DOHH2 (cell line): ENCODE results near the gene FZR1.

Experiments
- H3F3A ChIP-seq: fragments of 200-600 bp; sonication (generic), shearing (Covaris generic); 2 replicates; pipeline ENCODE4 v1.6.0; 2016; ENCODE audit warnings: antibody characterized with exemption, mild to moderate bottlenecking; ENCODE audit not compliant: control insufficient read depth, insufficient read depth
- H3K27ac ChIP-seq: fragments of 200-600 bp; sonication (generic); 2 replicates; pipeline ENCODE4 v1.5.1; 2014; ENCODE audit warnings: low read depth, mild to moderate bottlenecking, low read length, moderate library complexity
- H3K27me3 ChIP-seq: fragments of 200-600 bp; sonication (generic); 2 replicates; pipeline ENCODE4 v1.6.1; 2014; ENCODE audit warnings: mild to moderate bottlenecking, low read length, mixed read lengths; ENCODE audit not compliant: control insufficient read depth
- H3K36me3 ChIP-seq: fragments of 200-600 bp; sonication (generic); 2 replicates; pipeline ENCODE4 v1.6.1; 2014; ENCODE audit warnings: mild to moderate bottlenecking, low read length, moderate library complexity, mixed read lengths; ENCODE audit not compliant: control insufficient read depth
- H3K4me1 ChIP-seq: fragments of 200-600 bp; sonication (generic); 2 replicates; pipeline ENCODE4 v1.6.1; 2014; ENCODE audit warnings: mild to moderate bottlenecking, low read length, mixed read lengths; ENCODE audit not compliant: control insufficient read depth
- H3K4me2 ChIP-seq: fragments of 200-600 bp; sonication (generic); 2 replicates; pipeline ENCODE4 v1.6.0; 2014; ENCODE audit warnings: mild to moderate bottlenecking, low read length, moderate library complexity
- H3K4me3 ChIP-seq: fragments of 200-600 bp; sonication (generic); 2 replicates; pipeline ENCODE4 v1.5.1; 2014; ENCODE audit warnings: mild to moderate bottlenecking, low read length, mixed read lengths
- H3K79me2 ChIP-seq: fragments of 200-600 bp; sonication (generic); 2 replicates; pipeline ENCODE4 v1.6.1; 2014; ENCODE audit warnings: mild to moderate bottlenecking, low read length, mixed read lengths; ENCODE audit not compliant: control insufficient read depth
- H3K9me2 ChIP-seq: fragments of 200-600 bp; sonication (generic); replicated peaks from 2 replicates; pipeline ENCODE4 v1.6.1; 2014; ENCODE audit warnings: mild to moderate bottlenecking, low read length, mixed read lengths; ENCODE audit not compliant: control insufficient read depth
- H3K9me3 ChIP-seq: fragments of 200-600 bp; sonication (generic); 2 replicates; pipeline ENCODE4 v1.6.1; 2014; ENCODE audit warnings: antibody characterized with exemption, low read length, mixed read lengths; ENCODE audit not compliant: control insufficient read depth, insufficient read depth
- H4K20me1 ChIP-seq: fragments of 200-600 bp; sonication (generic); 2 replicates; pipeline ENCODE4 v1.6.0; 2014; ENCODE audit warnings: low read depth, mild to moderate bottlenecking, antibody characterized with exemption, low read length, moderate library complexity; ENCODE audit not compliant: control insufficient read depth, insufficient read depth
- CTCF ChIP-seq: fragments of 200-600 bp; sonication (generic); IDR thresholded peaks from one replicate; pipeline ENCODE4 v1.5.1; 2014; ENCODE audit warnings: antibody characterized with exemption, mild to moderate bottlenecking, low read depth, low read length; ENCODE audit not compliant: poor library complexity, severe bottlenecking
- EZH2phosphoT487 ChIP-seq: fragments of 200-600 bp; sonication (generic); IDR thresholded peaks from 2 replicates; pipeline ENCODE4 v1.6.1; 2017; ENCODE audit warnings: borderline replicate concordance, mild to moderate bottlenecking, antibody characterized with exemption, low read length, moderate library complexity, mixed read lengths

FZR1 gene

GRCh38 chr19:3478409-3479176 lies 27.5 kb upstream of the FZR1 start:
- H3K4me3 ChIP-seq, result peak overlapping the region; percentile 52
- H3K9me3 ChIP-seq, result no peaks in the 10 kb centered on the region
- no peak for TF ChIP-seq EZH2phosphoT487
- no peak for TF ChIP-seq CTCF
- H3K4me1 ChIP-seq, result peaks cover 42% of the 10 kb centered on the region
- peaks cover 12% of the 10 kb centered on the region for H3F3A ChIP-seq
- H3K9me2 ChIP-seq, result no peaks in the 10 kb centered on the region
- peak overlapping the region; percentile 61 for H3K4me2 ChIP-seq
- no peaks in the 10 kb centered on the region for H3K27me3 ChIP-seq
- no peaks in the 10 kb centered on the region for H4K20me1 ChIP-seq
- no peaks in the 10 kb centered on the region for H3K36me3 ChIP-seq
- H3K79me2 ChIP-seq, result no peaks in the 10 kb centered on the region
- H3K27ac ChIP-seq, result no peak overlapping the region

- Histone ChIP-seq H3K9me3 (no peaks in the 10 kb centered on the region), H3K4me2 (peak overlapping the region; percentile 61), H3K4me3 (peak overlapping the region; percentile 59), H3F3A (peaks cover 12% of the 10 kb centered on the region), H3K4me1 (peaks cover 42% of the 10 kb centered on the region), H3K36me3 (no peaks in the 10 kb centered on the region), H3K27ac (no peak overlapping the region), H3K9me2 (no peaks in the 10 kb centered on the region), H3K27me3 (no peaks in the 10 kb centered on the region), H4K20me1 (no peaks in the 10 kb centered on the region), H3K79me2 (no peaks in the 10 kb centered on the region)
- TF ChIP-seq EZH2phosphoT487 (no peak), CTCF (no peak)
These were observed 26.8 kb upstream of the FZR1 start for GRCh38 chr19:3479177-3479833.

GRCh38 chr19:3479834-3480215 lies 26.3 kb upstream of the FZR1 start:
- H3K36me3 ChIP-seq, result no peaks in the 10 kb centered on the region
- no peaks in the 10 kb centered on the region for H3K9me2 ChIP-seq
- peak overlapping the region; percentile 59 for H3K4me3 ChIP-seq
- no peaks in the 10 kb centered on the region for H3K9me3 ChIP-seq
- H3K27ac ChIP-seq, result peak overlapping the region; percentile 82
- H3K27me3 ChIP-seq, result no peaks in the 10 kb centered on the region
- TF ChIP-seq EZH2phosphoT487 (no peak), CTCF (no peak)
- no peaks in the 10 kb centered on the region for H4K20me1 ChIP-seq
- no peaks in the 10 kb centered on the region for H3K79me2 ChIP-seq
- peak overlapping the region; percentile 61 for H3K4me2 ChIP-seq
- H3F3A ChIP-seq, result peaks cover 12% of the 10 kb centered on the region
- peaks cover 42% of the 10 kb centered on the region for H3K4me1 ChIP-seq
